RWPE2 (cell line): ENCODE data around the gene RAPGEF4.

Experiments used
- ATAC-seq: fragments of 200-7000 bp; cut with Tn5 transposase; 3 replicates; pipeline ENCODE4 v1.9.1; 2021; ENCODE audit warnings: low read depth
- DNase-seq: peaks from one replicate; pipeline ENCODE4 v3.0.0-alpha.2; 2020; ENCODE audit warnings: low spot score
- H3K27ac ChIP-seq: fragments of 450-650 bp; 2 replicates; pipeline ENCODE4 v1.5.1; 2017; ENCODE audit warnings: mild to moderate bottlenecking; ENCODE audit not compliant: poor library complexity, severe bottlenecking
- H3K27me3 ChIP-seq: fragments of 250-450 bp; sonication (Bioruptor Pico); 2 replicates; pipeline ENCODE4 v1.5.1; 2021; ENCODE audit warnings: mild to moderate bottlenecking, moderate library complexity; ENCODE audit not compliant: insufficient read depth, poor library complexity, severe bottlenecking
- H3K36me3 ChIP-seq: fragments of 250-450 bp; sonication (Bioruptor Pico); 2 replicates; pipeline ENCODE4 v1.5.1; 2020; ENCODE audit warnings: low read depth, mild to moderate bottlenecking, moderate library complexity
- H3K4me1 ChIP-seq: fragments of 250-450 bp; sonication (Bioruptor Pico); 2 replicates; pipeline ENCODE4 v1.5.1; 2021; ENCODE audit warnings: mild to moderate bottlenecking, moderate library complexity; ENCODE audit not compliant: insufficient read depth, poor library complexity, severe bottlenecking
- H3K4me3 ChIP-seq: fragments of 250-450 bp; sonication (Bioruptor Pico); 2 replicates; pipeline ENCODE4 v1.5.1; 2021; ENCODE audit warnings: mild to moderate bottlenecking, moderate library complexity; ENCODE audit not compliant: severe bottlenecking
- H3K9me3 ChIP-seq: fragments of 250-450 bp; sonication (Bioruptor Pico); 2 replicates; pipeline ENCODE4 v1.5.1; 2021; ENCODE audit warnings: mild to moderate bottlenecking, moderate library complexity; ENCODE audit not compliant: severe bottlenecking
- CTCF ChIP-seq: fragments of 450-650 bp; IDR thresholded peaks from one replicate; pipeline ENCODE4 v1.5.1; 2017; ENCODE audit warnings: mild to moderate bottlenecking, moderate library complexity; ENCODE audit not compliant: poor library complexity, severe bottlenecking

RAPGEF4 gene

GRCh38 chr2:172962082-172962481, 226.4 kb downstream of the RAPGEF4 start:
- TF ChIP-seq CTCF: no peak
- H3K27me3 ChIP-seq: no peaks in the 10 kb centered on the region
- no peak overlapping the region for H3K27ac ChIP-seq
- H3K9me3 ChIP-seq: no peaks in the 10 kb centered on the region
- DNase-seq (no peak), ATAC-seq (no peak)
- H3K36me3 ChIP-seq: no peaks in the 10 kb centered on the region
- H3K4me1 ChIP-seq: peaks cover 8% of the 10 kb centered on the region
- H3K4me3 ChIP-seq: no peak overlapping the region

GRCh38 chr2:172962824-172963223, 227.2 kb downstream of the RAPGEF4 start:
- H3K4me1 ChIP-seq: peaks cover 8% of the 10 kb centered on the region
- H3K27ac ChIP-seq: peak overlapping the region; percentile 7
- no peak for DNase-seq
- H3K27me3 ChIP-seq: no peaks in the 10 kb centered on the region
- no peak for TF ChIP-seq CTCF
- H3K9me3 ChIP-seq: no peaks in the 10 kb centered on the region
- no peaks in the 10 kb centered on the region for H3K36me3 ChIP-seq
- ATAC-seq: peak; percentile 81
- H3K4me3 ChIP-seq: no peak overlapping the region

GRCh38 chr2:172964511-172965139, 229.0 kb downstream of the RAPGEF4 start:
- Histone ChIP-seq H3K27me3 (no peaks in the 10 kb centered on the region), H3K4me1 (peaks cover 8% of the 10 kb centered on the region), H3K27ac (no peak overlapping the region), H3K9me3 (no peaks in the 10 kb centered on the region), H3K36me3 (no peaks in the 10 kb centered on the region), H3K4me3 (no peak overlapping the region)
- no peak for ATAC-seq
- no peak for DNase-seq
- no peak for TF ChIP-seq CTCF

- peaks cover 8% of the 10 kb centered on the region for H3K4me1 ChIP-seq
- no peaks in the 10 kb centered on the region for H3K36me3 ChIP-seq
- no peak overlapping the region for H3K4me3 ChIP-seq
- no peaks in the 10 kb centered on the region for H3K27me3 ChIP-seq
- DNase-seq (no peak), ATAC-seq (no peak)
- no peaks in the 10 kb centered on the region for H3K9me3 ChIP-seq
- no peak for TF ChIP-seq CTCF
- H3K27ac ChIP-seq: no peak overlapping the region
Observed at GRCh38 chr2:172965433-172966212, 230.0 kb downstream of the RAPGEF4 start.
